ENCODE data around the gene RIPPLY2.
A peak's percentile ranks its signal among the peaks of the same experiment; 100 is the strongest.
"Not testable (repeated sequence)": the region's sequence is repeated elsewhere in the genome, so short reads cannot be mapped to it uniquely, and the experiment has no call there.

The RIPPLY2 gene

GRCh38 chr6:83860782-83861495, 7.8 kb downstream of the RIPPLY2 start:
- DNase-seq: peak; percentile 6 to 31

- DNase-seq: no peak
Observed at GRCh38 chr6:83862776-83863471, 9.8 kb downstream of the RIPPLY2 start.

GRCh38 chr6:83867043-83867442, 13.9 kb downstream of the RIPPLY2 start:
- DNase-seq: no peak

GRCh38 chr6:83867527-83868161, 14.5 kb downstream of the RIPPLY2 start:
- peak in 1 of 2 experiments; percentile 6 for DNase-seq

- DNase-seq: no peak
Observed at GRCh38 chr6:83868639-83869038, 15.5 kb downstream of the RIPPLY2 start.

- DNase-seq: no peak
Observed at GRCh38 chr6:83870649-83871048, 17.5 kb downstream of the RIPPLY2 start.

- DNase-seq: no peak
Observed at GRCh38 chr6:83872386-83873118, 19.4 kb downstream of the RIPPLY2 start.

GRCh38 chr6:83873869-83874268, 20.7 kb downstream of the RIPPLY2 start:
- peak; percentile 56 to 58 for DNase-seq

GRCh38 chr6:83875843-83876242, 22.7 kb downstream of the RIPPLY2 start:
- DNase-seq: no peak

GRCh38 chr6:83878902-83879644, 25.9 kb downstream of the RIPPLY2 start:
- DNase-seq: no peak

GRCh38 chr6:83879746-83880145, 26.6 kb downstream of the RIPPLY2 start:
- no peak for DNase-seq

- DNase-seq: no peak
Observed at GRCh38 chr6:83883240-83883639, 30.1 kb downstream of the RIPPLY2 start.

GRCh38 chr6:83884523-83884922, 31.4 kb downstream of the RIPPLY2 start:
- DNase-seq: peak; percentile 71 to 77

- DNase-seq: no peak
Observed at GRCh38 chr6:83885984-83886383, 32.8 kb downstream of the RIPPLY2 start.

GRCh38 chr6:83889621-83890020, 36.5 kb downstream of the RIPPLY2 start:
- peak in 1 of 2 experiments; percentile 8 for DNase-seq

GRCh38 chr6:83890520-83890919, 37.4 kb downstream of the RIPPLY2 start:
- DNase-seq: no peak

GRCh38 chr6:83891586-83891985, 38.4 kb downstream of the RIPPLY2 start:
- no peak for DNase-seq

- DNase-seq: no peak
Observed at GRCh38 chr6:83893024-83893423, 39.9 kb downstream of the RIPPLY2 start.

- DNase-seq: not testable (repeated sequence)
Observed at GRCh38 chr6:83897094-83897493, 43.9 kb downstream of the RIPPLY2 start.

GRCh38 chr6:83901624-83902023, 48.5 kb downstream of the RIPPLY2 start:
- no peak for DNase-seq

GRCh38 chr6:83904395-83904794, 51.2 kb downstream of the RIPPLY2 start:
- no peak for DNase-seq

GRCh38 chr6:83905648-83906047, 52.5 kb downstream of the RIPPLY2 start:
- DNase-seq: no peak

Measured in Kasumi-1 (cell line).